ENCODE results near the gene C4B. TPM values are rescaled to one million over a fixed set of nuclear protein-coding genes. Genes with fewer than 3 reads are reported as not detected.
"Not testable (repeated sequence)": the region's sequence is repeated elsewhere in the genome, so short reads cannot be mapped to it uniquely, and the experiment has no call there.

Gene C4B
- total RNA-seq, 2 experiments from 2014 or later, result 3.5 to 5.5 TPM

DNA sequence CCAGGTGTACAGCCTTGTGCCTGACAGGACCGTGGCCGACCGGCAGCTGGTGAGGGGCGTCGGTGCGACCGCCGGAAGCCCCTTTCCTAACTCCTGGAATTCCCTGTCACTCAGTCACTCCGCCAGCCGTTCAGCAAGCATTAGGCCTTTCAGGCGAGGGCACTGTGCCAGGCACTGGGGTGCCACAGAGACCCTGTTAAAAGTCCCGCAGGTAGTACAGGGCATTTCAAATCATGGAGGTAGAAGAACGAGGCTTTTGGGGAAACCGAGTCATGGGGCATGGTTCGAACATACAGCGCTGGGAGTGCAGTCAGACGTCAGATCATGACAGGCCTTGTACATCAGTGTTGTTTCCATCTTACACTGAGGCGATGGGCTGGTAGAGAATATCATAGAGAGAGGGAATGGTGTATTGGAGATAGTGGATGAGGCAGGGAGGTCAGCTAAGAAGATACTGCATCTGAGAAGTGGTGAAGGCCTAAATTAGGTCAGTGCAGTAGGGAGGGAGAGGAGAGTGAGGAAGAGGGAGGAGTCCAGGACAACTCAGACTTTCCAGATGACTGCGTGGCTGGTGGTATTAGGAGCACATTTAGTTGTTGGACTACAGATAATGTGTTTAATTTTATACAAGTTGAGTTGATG, 41.8 kb upstream of the C4B start:
- H3K4me3 Mint-ChIP-seq, result peak overlapping the region; percentile 96

DNA sequence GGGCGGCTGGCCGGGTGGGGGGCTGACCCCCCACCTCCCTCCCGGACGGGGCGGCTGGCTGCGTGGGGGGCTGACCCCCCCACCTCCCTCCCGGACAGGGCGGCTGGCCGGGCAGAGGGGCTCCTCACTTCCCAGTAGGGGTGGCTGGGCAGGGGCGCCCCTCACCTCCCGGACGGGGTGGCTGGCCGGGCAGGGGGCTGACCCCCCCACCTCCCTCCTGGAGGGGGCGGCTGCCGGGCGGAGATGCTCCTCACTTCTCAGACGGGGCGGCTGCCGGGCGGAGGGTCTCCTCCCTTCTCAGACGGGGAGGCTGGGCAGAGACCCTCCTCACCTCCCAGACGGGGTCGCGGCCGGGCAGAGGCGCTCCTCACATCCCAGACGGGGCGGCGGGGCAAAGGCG, 38.5 kb upstream of the C4B start:
- H3K9me3 Mint-ChIP-seq (ENCODE audit: low read depth); H3K36me3 Mint-ChIP-seq; H3K4me3 Mint-ChIP-seq; H3K27me3 Mint-ChIP-seq; ATAC-seq; DNase-seq; CTCF ChIA-PET; H3K27ac Mint-ChIP-seq: not testable (repeated sequence)
- H3K4me1 Mint-ChIP-seq, result peaks cover 22% of the 10 kb centered on the region

More for the DNA sequence above, 41.8 kb upstream of the C4B start:
- H3K4me1 Mint-ChIP-seq, result peaks cover 34% of the 10 kb centered on the region
- peak overlapping the region; percentile 100 for H3K27ac Mint-ChIP-seq
- H3K9me3 Mint-ChIP-seq (ENCODE audit: low read depth), result no peaks in the 10 kb centered on the region
- ATAC-seq (no peak), DNase-seq (no peak)
- H3K36me3 Mint-ChIP-seq, result peaks cover 9% of the 10 kb centered on the region
- CTCF ChIA-PET, result interaction anchor here (1.1 to 4.4 kb wide), 3 partner anchors 14 to 22 kb away, joined by 3 to 27 read pairs (median 12); partner anchors contain the start of genes NELFE and SKIC2
- H3K27me3 Mint-ChIP-seq, result no peaks in the 10 kb centered on the region

DNA sequence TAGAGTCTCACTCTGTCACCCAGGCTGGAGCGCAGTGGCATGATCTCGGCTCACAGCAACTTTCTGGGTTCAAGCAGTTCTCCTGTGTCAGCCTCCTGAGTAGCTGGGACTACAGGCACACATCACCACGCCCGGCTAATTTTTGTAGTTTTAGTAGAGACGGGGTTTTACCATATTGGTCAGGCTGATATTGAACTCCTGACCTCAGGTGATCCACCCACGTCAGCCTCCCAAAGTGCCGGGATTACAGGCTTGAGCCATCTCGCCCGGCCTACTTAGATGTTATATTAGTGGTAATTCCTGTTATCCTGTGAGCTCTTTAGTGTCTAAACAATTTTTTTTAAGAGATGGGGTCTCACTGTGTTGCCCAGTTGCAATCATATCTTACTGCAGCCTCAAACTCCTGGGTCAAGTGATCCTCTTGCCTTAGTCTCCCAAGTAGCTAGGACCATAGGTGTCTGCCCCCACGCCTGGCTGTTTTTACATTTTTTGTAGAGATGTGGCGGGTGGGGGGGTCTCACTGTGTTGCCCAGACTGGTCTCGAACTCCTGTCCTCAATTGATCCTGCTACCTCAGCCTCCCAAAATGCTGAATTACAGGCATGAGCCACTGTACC, 36.7 kb upstream of the C4B start:
- ATAC-seq (no peak), DNase-seq (no peak)
- Mint-ChIP-seq H3K27ac (no peak overlapping the region), H3K4me1 (peaks cover 13% of the 10 kb centered on the region), H3K27me3 (no peaks in the 10 kb centered on the region), H3K36me3 (peaks cover 2% of the 10 kb centered on the region), H3K4me3 (no peak overlapping the region), H3K9me3 (ENCODE audit: low read depth) (no peaks in the 10 kb centered on the region)
- CTCF ChIA-PET, result no interaction called here

DNA sequence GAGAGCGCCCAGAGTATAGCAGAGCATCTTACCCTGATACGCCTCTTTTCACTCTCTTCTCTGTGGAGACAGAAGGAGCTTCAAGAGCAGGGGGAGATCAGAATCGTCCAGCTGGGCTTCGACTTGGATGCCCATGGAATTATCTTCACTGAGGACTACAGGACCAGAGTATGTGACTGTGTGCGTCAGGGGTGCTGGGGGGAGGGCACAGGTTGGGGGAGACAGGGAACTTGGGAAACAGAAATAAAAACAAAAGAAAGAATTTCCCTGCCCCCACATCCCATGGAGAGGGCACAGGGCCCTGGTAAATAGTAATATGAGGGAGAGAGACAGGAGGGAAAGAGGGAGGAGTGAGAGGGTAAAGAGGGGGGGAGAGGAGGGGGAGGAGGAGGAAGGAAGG, 35.8 kb upstream of the C4B start:
- Mint-ChIP-seq H3K4me3 (no peak overlapping the region), H3K9me3 (ENCODE audit: low read depth) (no peaks in the 10 kb centered on the region), H3K4me1 (peaks cover 5% of the 10 kb centered on the region), H3K27ac (no peak overlapping the region), H3K36me3 (peaks cover 2% of the 10 kb centered on the region), H3K27me3 (no peaks in the 10 kb centered on the region)
- DNase-seq, result no peak
- CTCF ChIA-PET, result no interaction called here
- ATAC-seq, result no peak

DNA sequence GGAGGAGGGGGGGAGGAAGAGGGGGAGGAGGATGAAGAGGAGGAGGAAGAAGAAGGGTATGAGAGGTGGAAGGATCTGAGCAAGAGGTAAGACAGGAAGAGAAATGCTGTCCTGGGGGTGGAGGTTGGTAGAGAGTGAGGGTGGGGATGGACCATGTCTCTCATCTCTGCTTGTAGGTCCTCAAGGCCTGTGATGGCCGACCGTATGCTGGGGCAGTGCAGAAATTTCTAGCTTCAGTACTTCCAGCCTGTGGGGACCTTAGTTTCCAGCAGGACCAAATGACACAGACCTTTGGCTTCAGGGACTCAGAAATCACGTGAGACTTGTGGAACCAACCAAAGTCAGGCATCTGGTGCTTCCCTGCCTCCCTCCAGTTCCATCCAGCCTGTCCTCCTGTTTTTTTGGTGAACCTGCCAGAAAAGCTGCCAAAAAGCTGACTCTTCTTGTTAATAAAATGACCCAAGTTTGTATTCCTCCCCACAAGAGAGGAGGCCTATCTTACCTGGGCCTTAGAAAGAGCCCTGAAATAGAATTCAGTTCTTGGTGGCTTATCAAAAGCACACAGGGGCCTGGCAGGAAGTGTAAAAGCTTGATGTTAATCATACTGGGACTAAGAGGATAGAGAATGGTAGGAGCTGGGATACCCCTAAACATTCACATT, 35.2 kb upstream of the C4B start:
- CTCF ChIA-PET, result no interaction called here
- H3K27ac Mint-ChIP-seq, result peak overlapping the region; percentile 9
- DNase-seq (no peak), ATAC-seq (no peak)
- H3K27me3 Mint-ChIP-seq, result no peaks in the 10 kb centered on the region
- H3K4me1 Mint-ChIP-seq, result peaks cover 4% of the 10 kb centered on the region
- H3K9me3 Mint-ChIP-seq (ENCODE audit: low read depth), result no peaks in the 10 kb centered on the region
- H3K4me3 Mint-ChIP-seq, result no peak overlapping the region
- peaks cover 2% of the 10 kb centered on the region for H3K36me3 Mint-ChIP-seq

DNA sequence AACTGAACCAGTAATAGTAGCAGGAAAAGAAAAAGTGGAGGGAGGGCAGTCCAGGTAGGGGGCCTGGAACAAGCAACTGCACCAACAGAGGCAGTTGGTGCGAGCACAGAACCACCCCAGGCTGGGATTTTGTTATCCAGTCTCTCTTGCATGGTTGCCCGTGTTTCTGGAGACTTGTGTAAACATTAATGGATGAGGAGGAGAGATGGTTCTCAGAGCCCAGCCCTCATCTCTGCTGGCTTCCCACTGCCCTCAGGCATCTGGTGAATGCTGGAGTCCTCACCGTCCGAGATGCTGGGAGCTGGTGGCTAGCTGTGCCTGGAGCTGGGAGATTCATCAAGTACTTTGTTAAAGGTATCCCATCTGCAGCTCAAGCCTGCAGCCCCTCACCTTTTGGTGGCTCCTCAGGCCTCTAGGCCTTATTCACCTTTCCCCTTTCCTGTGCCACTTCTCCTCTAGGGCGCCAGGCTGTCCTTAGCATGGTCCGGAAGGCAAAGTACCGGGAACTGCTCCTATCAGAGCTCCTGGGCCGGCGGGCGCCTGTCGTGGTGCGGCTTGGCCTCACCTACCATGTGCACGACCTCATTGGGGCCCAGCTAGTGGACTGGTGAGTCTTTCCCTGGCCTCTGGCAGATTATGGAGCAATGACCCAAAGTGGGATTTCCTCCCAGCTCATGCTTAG, 34.3 kb upstream of the C4B start:
- H3K9me3 Mint-ChIP-seq (ENCODE audit: low read depth); ATAC-seq; DNase-seq; H3K27ac Mint-ChIP-seq; CTCF ChIA-PET; H3K27me3 Mint-ChIP-seq; H3K36me3 Mint-ChIP-seq; H3K4me3 Mint-ChIP-seq; H3K4me1 Mint-ChIP-seq: not testable (repeated sequence)

DNA sequence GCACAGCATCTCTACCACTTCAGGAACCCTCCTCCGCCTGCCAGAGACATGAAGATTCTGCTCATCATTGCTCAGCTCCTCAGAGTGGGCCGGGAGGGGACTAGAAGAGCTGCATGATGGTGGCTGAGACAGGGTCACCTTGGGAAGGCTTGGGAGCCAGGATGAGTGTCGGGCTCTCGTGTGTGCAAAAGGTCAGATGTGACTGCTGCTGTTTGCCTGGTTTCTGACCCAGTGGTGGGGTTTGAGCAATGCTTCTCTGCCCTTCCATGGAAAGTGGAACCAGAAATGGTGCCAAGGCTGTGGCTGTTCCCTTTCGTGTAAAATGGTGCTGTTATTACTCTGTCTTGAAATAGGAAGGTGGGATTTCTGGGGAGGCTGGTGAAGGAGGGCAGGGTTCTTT, 33.6 kb upstream of the C4B start:
- H3K27me3 Mint-ChIP-seq; DNase-seq; H3K36me3 Mint-ChIP-seq; H3K4me1 Mint-ChIP-seq; H3K9me3 Mint-ChIP-seq (ENCODE audit: low read depth); H3K4me3 Mint-ChIP-seq; H3K27ac Mint-ChIP-seq; ATAC-seq; CTCF ChIA-PET: not testable (repeated sequence)

DNA sequence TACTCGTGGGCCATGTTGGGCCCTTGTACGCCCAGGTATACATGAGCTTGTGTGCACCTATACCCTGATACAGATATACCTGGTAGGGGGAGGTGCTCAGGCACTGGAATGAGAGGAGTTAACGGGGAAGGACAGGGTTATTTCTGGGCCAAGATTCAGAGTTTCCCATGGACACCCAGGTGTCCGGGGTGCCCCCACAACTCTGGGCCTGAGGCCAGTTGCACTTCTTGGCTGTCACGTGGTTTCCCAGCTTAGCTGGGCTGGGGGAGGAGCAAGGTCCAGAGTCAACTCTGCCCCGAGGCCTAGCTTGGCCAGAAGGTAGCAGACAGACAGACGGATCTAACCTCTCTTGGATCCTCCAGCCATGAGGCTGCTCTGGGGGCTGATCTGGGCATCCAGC, 32.9 kb upstream of the C4B start, which contains the start of gene C4A:
Gene C4A (plus strand): TSS at position 314 of the 400 bp plus-strand sequence. CDS start 51 bp downstream, at position 365.
- H3K9me3 Mint-ChIP-seq (ENCODE audit: low read depth); H3K36me3 Mint-ChIP-seq; CTCF ChIA-PET; ATAC-seq; H3K27ac Mint-ChIP-seq; H3K27me3 Mint-ChIP-seq; H3K4me3 Mint-ChIP-seq; H3K4me1 Mint-ChIP-seq; DNase-seq: not testable (repeated sequence)

DNA sequence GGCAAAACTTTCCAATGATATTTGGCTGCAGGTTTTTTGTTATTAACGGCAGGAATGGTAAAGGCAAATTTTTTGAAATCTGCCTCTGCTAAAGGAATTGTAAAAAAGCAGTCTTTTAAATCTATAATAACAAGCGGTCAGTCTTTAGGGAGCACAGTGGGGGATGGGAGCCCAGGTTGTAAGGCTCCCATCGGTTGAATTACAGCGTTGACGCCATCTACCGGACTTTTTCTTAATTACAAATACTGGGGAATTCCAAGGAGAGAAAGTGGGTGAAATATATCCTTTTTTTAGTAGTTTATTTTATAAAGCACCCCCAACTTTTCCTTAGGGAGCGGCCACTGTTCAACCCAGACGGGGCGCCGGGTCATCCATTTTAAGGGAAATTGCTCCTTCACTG, 25.2 kb upstream of the C4B start:
- DNase-seq; H3K27ac Mint-ChIP-seq; ATAC-seq; H3K27me3 Mint-ChIP-seq; CTCF ChIA-PET; H3K4me1 Mint-ChIP-seq; H3K9me3 Mint-ChIP-seq (ENCODE audit: low read depth); H3K4me3 Mint-ChIP-seq; H3K36me3 Mint-ChIP-seq: not testable (repeated sequence)

DNA sequence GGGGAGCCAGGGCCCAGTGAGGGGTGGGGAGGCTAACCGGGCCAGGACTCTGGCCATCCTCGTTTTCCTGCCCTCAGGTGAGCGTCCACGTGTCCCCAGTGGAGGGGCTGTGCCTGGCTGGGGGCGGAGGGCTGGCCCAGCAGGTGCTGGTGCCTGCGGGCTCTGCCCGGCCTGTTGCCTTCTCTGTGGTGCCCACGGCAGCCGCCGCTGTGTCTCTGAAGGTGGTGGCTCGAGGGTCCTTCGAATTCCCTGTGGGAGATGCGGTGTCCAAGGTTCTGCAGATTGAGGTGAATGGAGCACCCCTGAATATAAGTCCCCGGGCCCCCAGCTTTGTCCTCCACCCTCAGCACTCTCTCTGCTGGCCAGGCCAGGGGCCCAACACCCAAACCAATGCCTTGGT, 20.2 kb upstream of the C4B start:
- ATAC-seq; H3K27ac Mint-ChIP-seq; H3K36me3 Mint-ChIP-seq; H3K27me3 Mint-ChIP-seq; H3K4me3 Mint-ChIP-seq; H3K4me1 Mint-ChIP-seq; CTCF ChIA-PET; DNase-seq; H3K9me3 Mint-ChIP-seq (ENCODE audit: low read depth): not testable (repeated sequence)

DNA sequence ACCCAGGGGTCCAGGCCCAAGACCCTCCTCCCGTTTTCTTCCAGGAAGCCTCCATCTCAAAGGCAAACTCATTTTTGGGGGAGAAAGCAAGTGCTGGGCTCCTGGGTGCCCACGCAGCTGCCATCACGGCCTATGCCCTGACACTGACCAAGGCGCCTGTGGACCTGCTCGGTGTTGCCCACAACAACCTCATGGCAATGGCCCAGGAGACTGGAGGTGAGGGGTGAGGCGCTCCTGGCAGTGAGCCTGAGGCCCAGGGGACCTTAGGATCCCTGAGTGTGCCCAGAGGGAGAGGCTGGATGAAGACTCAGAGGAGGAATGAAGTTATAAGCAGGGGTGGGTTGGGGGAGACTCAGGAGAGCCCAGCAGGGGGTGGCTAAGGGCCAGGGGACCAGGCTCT, 18.2 kb upstream of the C4B start:
- ATAC-seq; H3K9me3 Mint-ChIP-seq (ENCODE audit: low read depth); DNase-seq; CTCF ChIA-PET; H3K4me1 Mint-ChIP-seq; H3K27ac Mint-ChIP-seq; H3K36me3 Mint-ChIP-seq; H3K4me3 Mint-ChIP-seq; H3K27me3 Mint-ChIP-seq: not testable (repeated sequence)

DNA sequence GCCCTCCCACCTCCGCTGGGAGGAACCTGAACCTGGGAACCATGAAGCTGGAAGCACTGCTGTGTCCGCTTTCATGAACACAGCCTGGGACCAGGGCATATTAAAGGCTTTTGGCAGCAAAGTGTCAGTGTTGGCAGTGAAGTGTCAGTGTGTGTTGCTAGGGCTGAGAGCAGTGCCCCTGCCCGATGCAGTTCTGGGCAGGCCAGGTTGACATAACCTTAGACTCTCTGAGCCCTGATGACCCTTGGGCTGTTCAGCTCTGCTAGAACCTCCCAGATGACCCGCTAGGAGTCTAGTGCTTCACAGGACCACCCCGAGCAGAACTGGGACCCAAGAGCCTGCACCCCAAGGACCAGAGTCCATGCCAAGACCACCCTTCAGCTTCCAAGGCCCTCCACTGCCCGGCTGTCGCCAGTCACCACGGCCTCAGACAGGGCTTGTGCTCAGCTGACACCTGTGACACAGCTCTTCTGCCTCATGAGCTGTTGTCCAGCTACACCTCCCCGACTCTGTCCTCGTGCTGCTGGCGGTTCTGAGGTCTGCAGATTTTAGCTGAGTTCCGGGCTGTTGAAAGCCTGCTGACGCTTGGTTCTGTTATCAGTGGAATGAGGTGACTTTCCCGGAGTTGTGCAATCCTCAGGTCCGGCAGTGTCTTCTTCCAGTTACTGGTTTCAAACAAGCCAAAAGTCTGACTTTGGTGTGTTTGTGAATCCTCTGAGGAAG, 11.9 kb upstream of the C4B start:
- H3K27ac Mint-ChIP-seq; H3K9me3 Mint-ChIP-seq (ENCODE audit: low read depth); ATAC-seq; CTCF ChIA-PET; H3K27me3 Mint-ChIP-seq; H3K4me1 Mint-ChIP-seq; DNase-seq; H3K36me3 Mint-ChIP-seq; H3K4me3 Mint-ChIP-seq: not testable (repeated sequence)

DNA sequence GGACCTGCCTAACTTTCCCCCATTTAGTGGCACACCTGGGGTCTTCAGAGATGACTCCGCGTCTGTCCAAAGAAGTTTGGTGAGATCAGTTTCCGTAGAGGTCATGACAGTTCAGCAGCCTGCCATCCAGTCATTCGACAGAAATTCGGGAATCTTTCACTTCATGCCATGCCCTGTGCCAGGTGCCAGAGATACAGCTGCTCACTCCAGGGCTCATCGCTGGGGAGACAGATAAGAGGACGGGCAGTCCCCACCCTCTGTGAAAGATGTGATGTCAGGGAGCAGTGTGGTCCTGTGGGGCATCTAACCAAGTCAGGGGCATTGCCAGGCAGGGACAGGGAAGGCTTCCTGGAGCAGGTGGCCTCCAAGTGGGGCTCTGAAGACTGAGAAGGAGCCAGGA, 11.3 kb upstream of the C4B start:
- not testable (repeated sequence) for ATAC-seq

More for the DNA sequence above, 11.3 kb upstream of the C4B start:
- H3K4me1 Mint-ChIP-seq; H3K27me3 Mint-ChIP-seq; H3K36me3 Mint-ChIP-seq; H3K4me3 Mint-ChIP-seq; CTCF ChIA-PET; DNase-seq; H3K9me3 Mint-ChIP-seq (ENCODE audit: low read depth); H3K27ac Mint-ChIP-seq: not testable (repeated sequence)
